Astrocyte (in vitro differentiated cells and primary cell): Measurements from ENCODE around the gene TMC5. TPM values are rescaled to one million over a fixed set of nuclear protein-coding genes. Genes with fewer than 3 reads are reported as not detected.
"Not testable (repeated sequence)": the region's sequence is repeated elsewhere in the genome, so short reads cannot be mapped to it uniquely, and the experiment has no call there.

Experiments
- DNase-seq: peaks from one replicate; pipeline ENCODE4 v3.0.0-alpha.2; 2010; ENCODE audit warnings: low read depth
- FAIRE-seq: peaks from 2 replicates; lab custom pipeline; 2011; peaks lifted over from hg19 to GRCh38; lab: Jason Lieb, UNC
- H2AFZ ChIP-seq: 2 replicates; pipeline ENCODE4 v1.6.0; 2012; ENCODE audit warnings: low read depth, low read length, inconsistent platforms
- H3K27ac ChIP-seq: 2 replicates; pipeline ENCODE4 v1.5.1; 2011; ENCODE audit warnings: low read depth, low read length, inconsistent platforms
- H3K27me3 ChIP-seq: 2 replicates; pipeline ENCODE4 v1.6.0; 2011; ENCODE audit warnings: low read length, inconsistent platforms; ENCODE audit not compliant: insufficient read depth
- H3K36me3 ChIP-seq: 2 replicates; pipeline ENCODE4 v1.5.1; 2011; ENCODE audit warnings: low read length, inconsistent platforms; ENCODE audit not compliant: insufficient read depth
- H3K4me1 ChIP-seq: 2 replicates; pipeline ENCODE4 v1.5.1; 2011; ENCODE audit warnings: low read length, inconsistent platforms; ENCODE audit not compliant: insufficient read depth
- H3K4me2 ChIP-seq: 2 replicates; pipeline ENCODE4 v1.6.0; 2012; ENCODE audit warnings: low read length, inconsistent platforms
- H3K4me3 ChIP-seq: 2 replicates; pipeline ENCODE4 v1.5.1; 2011; ENCODE audit warnings: low read depth, mild to moderate bottlenecking, low read length, inconsistent platforms; ENCODE audit not compliant: insufficient read depth
- H3K79me2 ChIP-seq: 2 replicates; pipeline ENCODE4 v1.6.0; 2012; ENCODE audit warnings: mild to moderate bottlenecking, low read length, inconsistent platforms; ENCODE audit not compliant: insufficient read depth
- H3K9ac ChIP-seq: 2 replicates; pipeline ENCODE4 v1.6.0; 2012; ENCODE audit warnings: mild to moderate bottlenecking, low read length, inconsistent platforms
- H3K9me3 ChIP-seq: 2 replicates; pipeline ENCODE4 v1.5.1; 2012; ENCODE audit warnings: low read depth, mild to moderate bottlenecking, low read length, inconsistent platforms; ENCODE audit not compliant: insufficient read depth
- H4K20me1 ChIP-seq: 2 replicates; pipeline ENCODE4 v1.6.0; 2012; ENCODE audit warnings: low read length, inconsistent platforms; ENCODE audit not compliant: insufficient read depth
- H3K27ac Mint-ChIP-seq: one replicate; pipeline ENCODE4 v1.8.0; 2021; ENCODE audit warnings: mild to moderate bottlenecking, mixed read lengths; ENCODE audit not compliant: unreplicated experiment
- H3K27me3 Mint-ChIP-seq: one replicate; pipeline ENCODE4 v1.8.0; 2021; ENCODE audit warnings: low read depth, mixed read lengths; ENCODE audit not compliant: unreplicated experiment
- H3K36me3 Mint-ChIP-seq: one replicate; pipeline ENCODE4 v1.8.0; 2021; ENCODE audit warnings: low read depth, mixed read lengths; ENCODE audit not compliant: unreplicated experiment
- H3K4me1 Mint-ChIP-seq: one replicate; pipeline ENCODE4 v1.8.0; 2021; ENCODE audit warnings: low read depth, mixed read lengths; ENCODE audit not compliant: unreplicated experiment
- H3K4me3 Mint-ChIP-seq: one replicate; pipeline ENCODE4 v1.8.0; 2021; ENCODE audit warnings: mild to moderate bottlenecking, moderate library complexity, mixed read lengths; ENCODE audit not compliant: unreplicated experiment
- H3K9me3 Mint-ChIP-seq: one replicate; pipeline ENCODE4 v1.8.0; 2021; ENCODE audit warnings: mild to moderate bottlenecking, mixed read lengths; ENCODE audit not compliant: unreplicated experiment
- CTCF ChIP-seq: IDR thresholded peaks from 2 replicates; pipeline ENCODE4 v1.5.1; 2011; ENCODE audit warnings: low read depth, mild to moderate bottlenecking, inconsistent platforms, low read length, moderate library complexity; ENCODE audit not compliant: insufficient read depth
- EZH2 ChIP-seq: IDR thresholded peaks from 2 replicates; pipeline ENCODE4 v1.6.1; 2012; ENCODE audit warnings: mild to moderate bottlenecking, low read length, inconsistent platforms; ENCODE audit not compliant: insufficient read depth
- total RNA-seq: library from RNA; stranded (reverse); gene quantifications from 2 replicates; pipeline ENCODE4 v1.2.1, GENCODE V29; 2021

TMC5 gene
- total RNA-seq, 1 donor from 2014 or later = 0.11 TPM

DNA sequence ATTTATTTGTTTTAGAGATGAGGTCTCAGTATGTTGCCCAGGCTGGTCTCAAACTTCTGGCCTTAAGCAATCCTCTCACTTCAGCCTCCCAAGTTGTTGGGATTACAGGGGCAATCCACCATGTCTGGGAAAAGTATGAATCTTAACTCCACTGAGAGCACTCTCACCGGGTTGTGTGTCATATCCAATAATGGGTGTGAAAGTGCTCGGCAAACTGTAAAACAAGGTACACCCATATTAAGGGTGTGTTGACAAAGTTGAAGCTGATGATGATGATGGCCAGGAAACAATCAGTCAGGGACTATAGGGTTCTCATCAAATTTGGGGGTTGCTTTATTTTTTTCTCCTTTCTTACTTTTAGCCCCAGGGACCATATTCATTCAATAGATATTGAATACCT, 25.3 kb upstream of the TMC5 start:
- Histone ChIP-seq H3K36me3 (no peaks in the 10 kb centered on the region), H3K79me2 (no peaks in the 10 kb centered on the region), H3K4me2 (no peak overlapping the region), H3K27me3 (no peaks in the 10 kb centered on the region), H3K4me1 (peaks cover 7% of the 10 kb centered on the region), H3K27ac (no peak overlapping the region), H3K4me3 (no peak overlapping the region), H3K9ac (no peak overlapping the region), H3K9me3 (no peaks in the 10 kb centered on the region), H2AFZ (no peak overlapping the region), H4K20me1 (no peaks in the 10 kb centered on the region)
- H3K27me3 Mint-ChIP-seq = peaks cover 4% of the 10 kb centered on the region
- H3K4me3 Mint-ChIP-seq = no peak overlapping the region
- FAIRE-seq = no peak
- H3K4me1 Mint-ChIP-seq = peaks cover 6% of the 10 kb centered on the region
- no peak overlapping the region for H3K27ac Mint-ChIP-seq
- no peak for DNase-seq
- TF ChIP-seq CTCF (no peak), EZH2 (no peak)
- peaks cover 8% of the 10 kb centered on the region for H3K9me3 Mint-ChIP-seq
- H3K36me3 Mint-ChIP-seq = no peaks in the 10 kb centered on the region

DNA sequence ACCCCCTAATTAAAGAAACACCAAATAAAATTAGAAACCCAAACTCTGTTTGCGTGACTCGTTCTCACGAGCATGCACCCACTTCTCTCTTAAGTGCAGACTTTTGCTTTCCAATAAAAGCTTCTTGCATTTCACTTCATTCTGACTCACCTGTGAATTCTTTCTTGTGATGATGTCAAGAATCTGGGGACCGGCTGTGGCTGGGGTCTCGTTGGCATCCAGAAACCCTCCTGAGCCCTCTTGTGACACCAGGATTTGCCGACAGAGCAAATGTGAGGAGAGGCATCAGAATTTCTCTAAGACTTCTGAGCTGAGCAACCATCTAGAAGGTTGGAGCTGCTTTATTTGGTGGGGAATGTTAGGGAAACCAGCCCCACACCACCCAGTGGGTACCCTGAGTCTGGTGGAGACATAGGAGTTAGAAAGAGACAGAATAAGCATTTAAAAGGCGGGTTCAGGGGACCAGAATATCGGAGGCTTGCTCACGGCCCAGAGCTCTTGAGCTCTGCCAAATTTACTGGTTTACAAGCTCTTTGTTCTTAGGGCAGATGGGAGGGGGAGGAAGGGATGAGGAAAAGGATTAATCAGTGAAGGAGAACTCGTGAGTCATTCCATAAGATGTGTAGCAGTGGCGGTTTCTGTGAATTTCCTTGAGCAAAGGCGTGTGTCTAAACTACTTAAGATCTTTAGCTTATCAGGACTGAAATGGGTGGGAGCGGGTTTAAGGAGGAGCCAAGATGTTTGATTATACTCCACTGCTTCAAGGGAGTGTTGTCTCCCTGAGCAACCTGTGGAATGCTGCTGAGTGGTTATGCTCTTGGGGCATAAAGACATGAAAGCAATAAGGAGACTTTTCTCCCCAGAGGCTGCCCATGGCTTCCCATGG, 24.2 kb upstream of the TMC5 start:
- Histone ChIP-seq H3K36me3 (no peaks in the 10 kb centered on the region), H3K4me2 (peak overlapping the region; percentile 77), H3K9ac (peak overlapping the region; percentile 72), H4K20me1 (no peaks in the 10 kb centered on the region), H3K4me1 (peaks cover 7% of the 10 kb centered on the region), H3K4me3 (peak overlapping the region; percentile 44), H3K27me3 (no peaks in the 10 kb centered on the region), H3K27ac (peak overlapping the region; percentile 47), H3K9me3 (no peaks in the 10 kb centered on the region), H3K79me2 (no peaks in the 10 kb centered on the region), H2AFZ (peak overlapping the region; percentile 69)
- Mint-ChIP-seq H3K9me3 (peaks cover 13% of the 10 kb centered on the region), H3K4me1 (peaks cover 6% of the 10 kb centered on the region), H3K27me3 (peaks cover 6% of the 10 kb centered on the region), H3K27ac (peak overlapping the region; percentile 50), H3K36me3 (no peaks in the 10 kb centered on the region), H3K4me3 (no peak overlapping the region)
- peak; percentile 80 for DNase-seq
- FAIRE-seq = no peak
- TF ChIP-seq CTCF (no peak), EZH2 (no peak)

GRCh38 chr16:19395646-19396267, 21.9 kb upstream of the TMC5 start:
- H3K27ac ChIP-seq, FAIRE-seq, H3K27me3 Mint-ChIP-seq, H4K20me1 ChIP-seq, DNase-seq, H3K4me2 ChIP-seq, H3K4me3 ChIP-seq, H3K27ac Mint-ChIP-seq, H3K36me3 Mint-ChIP-seq, H3K27me3 ChIP-seq, H2AFZ ChIP-seq, H3K36me3 ChIP-seq, H3K4me1 Mint-ChIP-seq, H3K4me1 ChIP-seq, H3K79me2 ChIP-seq, H3K9ac ChIP-seq, H3K4me3 Mint-ChIP-seq, H3K9me3 ChIP-seq: not testable (repeated sequence)
- H3K9me3 Mint-ChIP-seq = peaks cover 15% of the 10 kb centered on the region
